B cell (primary cell): ENCODE measurements around the gene NDUFAF4.

Experiments used
- CTCF ChIP-seq: fragments of 200-600 bp; IDR thresholded peaks from one replicate; pipeline ENCODE4 v1.8.0; 2022; ENCODE audit warnings: antibody characterized with exemption, mild to moderate bottlenecking
- EZH2 ChIP-seq: IDR thresholded peaks from 2 replicates; pipeline ENCODE4 v1.6.1; 2012; ENCODE audit warnings: borderline replicate concordance, low read depth, mild to moderate bottlenecking, moderate library complexity, low read length; ENCODE audit not compliant: insufficient read depth, poor library complexity, severe bottlenecking

- no peak for TF ChIP-seq CTCF
- TF ChIP-seq EZH2 = no peak
These were observed 1.8 kb upstream of the NDUFAF4 start for GRCh38 chr6:96899451-96899998.
